ENCODE measurements around the gene FANCC. TPM values are rescaled to one million over a fixed set of nuclear protein-coding genes. Genes with fewer than 3 reads are reported as not detected.

FANCC gene
- total RNA-seq, 4 donors from 2014 or later: 13.8 to 32.2 (median 21.4) TPM

- no peak overlapping the region for H3K27ac ChIP-seq
- H3K4me1 ChIP-seq: no peaks in the 10 kb centered on the region
- H3K36me3 ChIP-seq: no peaks in the 10 kb centered on the region
- DNase-seq: no peak
- TF ChIP-seq CTCF (IDR thresholded peaks at IDR 0.05) (no peak), POLR2A (IDR thresholded peaks at IDR 0.05) (no peak)
- H3K4me3 ChIP-seq: no peak overlapping the region
- no peaks in the 10 kb centered on the region for H3K9me3 ChIP-seq
- no peaks in the 10 kb centered on the region for H3K27me3 ChIP-seq
Observed at GRCh38 chr9:95165004-95165403, 152.5 kb downstream of the FANCC start.

- TF ChIP-seq CTCF (IDR thresholded peaks at IDR 0.05) (no peak), POLR2A (IDR thresholded peaks at IDR 0.05) (no peak)
- DNase-seq: no peak
- H3K27ac ChIP-seq: peak overlapping the region in 1 of 4 donors; percentile 42
Observed at GRCh38 chr9:95157481-95158151, 159.9 kb downstream of the FANCC start.

GRCh38 chr9:95156074-95156473, 161.4 kb downstream of the FANCC start:
- TF ChIP-seq CTCF (IDR thresholded peaks at IDR 0.05): no peak
- TF ChIP-seq POLR2A (IDR thresholded peaks at IDR 0.05): no peak
- no peak overlapping the region for H3K27ac ChIP-seq

More at GRCh38 chr9:95157481-95158151, 159.9 kb downstream of the FANCC start:
- Histone ChIP-seq H3K36me3 (no peaks in the 10 kb centered on the region), H3K4me3 (no peak overlapping the region), H3K9me3 (no peaks in the 10 kb centered on the region), H3K4me1 (no peaks in the 10 kb centered on the region), H3K27me3 (no peaks in the 10 kb centered on the region)

GRCh38 chr9:95155220-95155619, 162.3 kb downstream of the FANCC start:
- H3K4me3 ChIP-seq: no peak overlapping the region
- H3K27me3 ChIP-seq: no peaks in the 10 kb centered on the region
- TF ChIP-seq CTCF (IDR thresholded peaks at IDR 0.05) (no peak), POLR2A (IDR thresholded peaks at IDR 0.05) (no peak)
- no peak overlapping the region for H3K27ac ChIP-seq
- no peaks in the 10 kb centered on the region for H3K36me3 ChIP-seq
- H3K4me1 ChIP-seq: no peaks in the 10 kb centered on the region
- H3K9me3 ChIP-seq: no peaks in the 10 kb centered on the region
- no peak for DNase-seq

More at GRCh38 chr9:95156074-95156473, 161.4 kb downstream of the FANCC start:
- no peaks in the 10 kb centered on the region for H3K9me3 ChIP-seq
- H3K36me3 ChIP-seq: no peaks in the 10 kb centered on the region
- DNase-seq: no peak
- H3K27me3 ChIP-seq: no peaks in the 10 kb centered on the region
- no peaks in the 10 kb centered on the region for H3K4me1 ChIP-seq
- no peak overlapping the region for H3K4me3 ChIP-seq

- no peak overlapping the region for H3K27ac ChIP-seq
- no peak for TF ChIP-seq CTCF (IDR thresholded peaks at IDR 0.05)
- no peak for TF ChIP-seq POLR2A (IDR thresholded peaks at IDR 0.05)
- H3K4me1 ChIP-seq: no peaks in the 10 kb centered on the region
- no peak overlapping the region for H3K4me3 ChIP-seq
- no peak for DNase-seq
- no peaks in the 10 kb centered on the region for H3K36me3 ChIP-seq
- no peaks in the 10 kb centered on the region for H3K27me3 ChIP-seq
- H3K9me3 ChIP-seq: no peaks in the 10 kb centered on the region
Observed at GRCh38 chr9:95150903-95151302, 166.6 kb downstream of the FANCC start.

GRCh38 chr9:95148208-95148520, 169.3 kb downstream of the FANCC start:
- TF ChIP-seq POLR2A (IDR thresholded peaks at IDR 0.05) (no peak), CTCF (IDR thresholded peaks at IDR 0.05) (no peak)
- Histone ChIP-seq H3K36me3 (no peaks in the 10 kb centered on the region), H3K9me3 (no peaks in the 10 kb centered on the region), H3K27me3 (no peaks in the 10 kb centered on the region), H3K4me1 (no peaks in the 10 kb centered on the region), H3K4me3 (no peak overlapping the region), H3K27ac (no peak overlapping the region)
- no peak for DNase-seq
